ENCODE data around the gene LTC4S.
"Not testable (repeated sequence)": the region's sequence is repeated elsewhere in the genome, so short reads cannot be mapped to it uniquely, and the experiment has no call there.

The LTC4S gene

GRCh38 chr5:179793468-179794139 lies at the start of gene LTC4S:
TSS of gene LTC4S (plus strand) at chr5:179793986. CDS start at chr5:179794081, 95 bp downstream.
- peak in 1 of 2 experiments; percentile 29 for DNase-seq

GRCh38 chr5:179744106-179744505 lies 49.7 kb upstream of the LTC4S start:
- not testable (repeated sequence) for DNase-seq

GRCh38 chr5:179746872-179747271 lies 46.9 kb upstream of the LTC4S start:
- no peak for DNase-seq

- no peak for DNase-seq
These were observed 46.0 kb upstream of the LTC4S start for GRCh38 chr5:179747811-179748210.

GRCh38 chr5:179749857-179750508 lies 43.8 kb upstream of the LTC4S start:
- no peak for DNase-seq

GRCh38 chr5:179753971-179754370 lies 39.8 kb upstream of the LTC4S start:
- no peak for DNase-seq

GRCh38 chr5:179755022-179755421 lies 38.8 kb upstream of the LTC4S start:
- no peak for DNase-seq

GRCh38 chr5:179758955-179759354 lies 34.8 kb upstream of the LTC4S start:
- no peak for DNase-seq

- DNase-seq = peak; percentile 18 to 44
These were observed 33.9 kb upstream of the LTC4S start for GRCh38 chr5:179759581-179760551.

GRCh38 chr5:179762079-179762780 lies 31.6 kb upstream of the LTC4S start:
- peak in 1 of 2 experiments; percentile 7 for DNase-seq

GRCh38 chr5:179762781-179763176 lies 31.0 kb upstream of the LTC4S start:
- no peak for DNase-seq

- peak; percentile 26 to 37 for DNase-seq
These were observed 30.4 kb upstream of the LTC4S start for GRCh38 chr5:179763215-179763945.

GRCh38 chr5:179764056-179764455 lies 29.7 kb upstream of the LTC4S start:
- no peak for DNase-seq

GRCh38 chr5:179765400-179765799 lies 28.4 kb upstream of the LTC4S start:
- no peak for DNase-seq

- no peak for DNase-seq
These were observed 27.6 kb upstream of the LTC4S start for GRCh38 chr5:179766021-179766725.

GRCh38 chr5:179766726-179767455 lies 26.9 kb upstream of the LTC4S start:
- DNase-seq = no peak

GRCh38 chr5:179767496-179768100 lies 26.2 kb upstream of the LTC4S start:
- no peak for DNase-seq

- no peak for DNase-seq
These were observed 25.3 kb upstream of the LTC4S start for GRCh38 chr5:179768326-179769085.

GRCh38 chr5:179769271-179769670 lies 24.5 kb upstream of the LTC4S start:
- no peak for DNase-seq

All from stimulated activated CD4-positive, alpha-beta T cell treated with anti-CD3 and anti-CD28 coated beads, Interleukin-4, amount 100 ng/mL, for 4 hours (primary cell).